ENCODE results near the gene PPP4C.
"Not testable (repeated sequence)": the region's sequence is repeated elsewhere in the genome, so short reads cannot be mapped to it uniquely, and the experiment has no call there.

PPP4C gene

DNA sequence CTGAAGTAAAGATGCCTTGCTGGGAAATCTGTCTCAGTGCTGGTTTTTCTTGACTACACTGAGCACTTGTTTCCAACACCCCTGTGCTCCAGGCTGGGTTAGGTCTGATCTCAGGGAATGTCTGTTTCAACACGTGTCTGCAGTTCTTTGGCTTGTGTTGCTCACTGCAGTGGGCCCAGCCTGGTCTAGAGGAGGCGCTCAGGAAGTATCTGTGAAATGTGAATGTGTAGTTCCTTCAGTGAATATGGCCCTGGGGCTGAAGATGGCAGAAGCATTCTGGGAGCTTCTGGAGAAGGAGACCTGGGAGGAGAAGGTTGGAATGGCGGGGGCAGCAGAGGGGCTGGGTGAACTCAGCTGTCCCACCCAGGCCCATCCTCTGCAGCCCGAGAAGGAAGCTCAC lies 28.3 kb downstream of the PPP4C start:
- DNase-seq = no peak

DNA sequence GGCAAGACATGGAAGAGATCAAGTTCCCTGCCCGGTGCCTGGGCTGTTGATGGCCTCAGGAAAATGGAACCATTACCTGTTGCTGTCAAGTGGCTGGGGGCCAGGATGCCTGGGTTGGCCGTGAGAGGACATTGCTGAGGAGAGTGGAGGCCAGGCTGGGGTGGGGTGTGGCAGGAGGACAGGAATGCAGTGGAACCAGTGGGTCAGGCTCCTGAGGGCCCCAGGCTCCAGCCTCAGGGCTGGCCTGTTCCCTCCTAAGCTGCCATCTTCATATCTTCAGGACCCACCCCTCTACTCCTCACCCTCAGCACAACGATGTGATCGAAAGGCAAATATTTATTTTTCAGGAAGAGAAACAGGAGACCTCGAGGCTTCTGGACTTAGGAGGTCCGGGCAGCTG lies 28.7 kb downstream of the PPP4C start:
- DNase-seq = no peak

DNA sequence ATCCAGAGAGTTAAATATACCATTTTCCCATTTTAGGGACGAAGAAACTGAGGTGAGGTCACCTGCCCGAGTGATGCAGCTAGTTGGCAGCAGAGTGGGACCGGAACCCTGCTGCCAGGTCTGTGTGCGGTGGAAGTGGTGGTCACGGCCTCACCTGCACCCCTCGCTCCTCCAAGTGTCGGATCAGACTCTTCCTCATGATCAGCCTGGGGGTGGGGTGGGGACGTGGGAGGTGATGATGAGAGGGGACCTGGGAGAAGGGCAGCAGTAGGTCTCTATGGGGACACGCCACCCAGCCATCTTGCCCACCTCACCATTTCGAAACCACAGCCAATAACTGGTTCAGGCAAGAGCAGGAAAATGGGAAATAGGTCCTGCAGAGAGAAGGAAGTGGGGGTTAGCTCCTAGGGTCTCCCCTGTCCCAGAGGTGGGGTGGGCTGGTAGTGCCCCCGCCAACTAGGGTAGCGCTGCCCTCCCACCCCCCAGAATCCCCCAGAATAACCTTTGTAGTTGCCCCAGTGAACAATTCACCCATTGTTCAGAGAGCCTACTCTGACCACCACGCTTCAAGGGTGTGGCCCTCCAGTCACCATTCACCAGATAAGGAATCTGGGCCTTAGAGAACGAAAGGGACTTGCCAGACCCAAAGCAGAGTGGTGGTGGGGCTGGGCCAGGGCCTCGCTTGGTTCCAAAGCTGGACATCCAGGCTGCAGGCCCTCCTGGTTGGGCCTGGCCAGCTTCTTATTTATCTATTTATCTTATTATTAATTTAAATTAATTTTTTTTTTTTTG lies 32.5 kb downstream of the PPP4C start:
- DNase-seq = no peak

DNA sequence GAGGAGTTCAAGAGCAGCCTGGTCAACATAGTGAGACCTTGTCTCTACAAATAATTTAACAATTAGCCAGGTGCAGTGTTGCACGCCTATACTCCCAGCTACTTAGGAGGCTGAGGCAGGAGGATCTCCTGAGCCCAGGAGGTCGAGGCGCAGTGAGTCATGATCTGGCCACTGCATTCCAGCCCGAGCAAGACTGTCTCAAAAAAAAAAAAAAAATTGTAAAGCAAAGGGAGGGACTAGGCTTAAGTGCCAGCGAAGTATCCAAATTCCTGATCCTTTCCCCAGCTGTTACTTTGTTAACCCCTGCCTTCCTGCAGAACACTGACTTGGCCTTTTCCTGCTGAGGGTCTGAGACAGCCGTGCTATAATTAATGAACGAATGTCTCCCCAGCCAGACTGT lies 34.9 kb downstream of the PPP4C start:
- no peak for DNase-seq

DNA sequence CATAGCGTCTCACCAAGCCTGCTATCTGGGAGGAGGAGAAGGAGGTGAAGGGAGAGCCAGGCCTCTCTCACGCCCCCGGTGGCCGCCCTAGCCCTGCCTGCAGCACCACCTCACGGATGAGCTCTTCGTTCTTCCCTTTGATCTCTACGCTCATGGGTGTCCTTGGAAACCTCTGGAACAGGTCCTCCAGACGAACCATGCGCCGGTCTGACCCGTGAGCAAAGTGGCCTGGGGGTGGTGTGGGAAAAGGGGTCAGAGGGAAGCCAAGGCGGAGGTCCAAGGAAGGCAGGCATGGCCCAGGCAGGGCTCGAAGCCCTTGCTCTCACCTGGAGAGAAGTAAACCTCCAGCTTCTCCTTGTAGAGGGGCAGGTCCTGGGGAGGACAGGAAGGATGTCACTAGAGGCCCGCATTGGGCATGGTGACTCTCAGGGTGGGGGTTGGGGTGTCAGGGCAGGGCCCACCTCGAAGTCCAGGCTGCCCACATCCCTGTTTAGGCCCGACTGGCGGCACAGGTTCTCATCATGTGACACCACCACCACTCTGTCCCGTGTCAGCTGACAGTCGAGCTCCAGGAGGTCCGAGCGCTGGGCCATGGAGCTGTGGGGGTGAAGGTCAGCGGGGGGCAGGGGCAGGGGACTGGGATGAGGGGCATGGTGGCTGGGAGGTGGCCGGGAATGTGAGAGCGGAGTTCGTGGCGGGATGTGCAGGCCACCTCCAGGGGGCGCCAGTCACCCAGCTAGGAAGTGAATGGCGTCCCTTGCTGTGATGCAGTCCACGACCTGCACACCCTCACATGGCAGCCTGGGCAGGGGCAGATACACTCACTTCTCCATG lies 36.6 kb downstream of the PPP4C start:
- peak; percentile 49 to 56 for DNase-seq

DNA sequence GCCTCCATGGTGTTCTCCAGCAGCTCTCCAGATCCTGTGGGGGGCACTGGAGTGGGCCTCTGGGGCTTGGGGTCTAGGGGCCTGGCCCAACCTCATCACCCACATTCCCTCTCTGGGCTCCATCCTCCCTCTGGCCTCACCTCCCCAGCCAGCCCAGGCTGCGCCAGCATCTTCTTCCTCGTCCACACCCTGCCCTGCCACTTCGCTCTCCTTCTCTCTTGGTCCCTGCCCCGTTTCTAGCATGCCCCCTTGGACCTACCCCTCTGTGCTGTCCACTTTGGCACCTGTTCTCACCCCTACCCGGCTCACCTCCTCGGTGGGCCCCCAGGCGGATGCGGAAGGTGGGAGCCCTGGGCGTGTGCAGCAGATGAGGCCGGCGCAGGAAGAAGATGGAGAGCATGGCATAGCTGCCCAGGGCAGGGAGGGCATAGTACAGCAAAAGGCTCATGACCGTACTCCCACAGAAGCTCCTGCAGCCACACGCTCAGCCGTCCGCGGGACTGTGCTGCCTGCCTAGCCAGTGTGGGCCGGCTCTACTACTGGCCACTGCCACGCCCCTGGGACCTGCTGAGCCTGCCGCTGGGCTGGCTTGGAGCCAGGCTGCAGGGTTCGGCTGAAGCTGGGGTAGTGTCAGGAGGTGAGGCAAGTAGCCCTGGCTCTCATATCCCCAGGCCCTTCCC lies 37.4 kb downstream of the PPP4C start, which contains the start of gene GDPD3:
TSS of gene GDPD3 (minus strand) at position 507 of the 680 bp plus-strand sequence. CDS start at position 448, 59 bp downstream.
- DNase-seq = no peak

DNA sequence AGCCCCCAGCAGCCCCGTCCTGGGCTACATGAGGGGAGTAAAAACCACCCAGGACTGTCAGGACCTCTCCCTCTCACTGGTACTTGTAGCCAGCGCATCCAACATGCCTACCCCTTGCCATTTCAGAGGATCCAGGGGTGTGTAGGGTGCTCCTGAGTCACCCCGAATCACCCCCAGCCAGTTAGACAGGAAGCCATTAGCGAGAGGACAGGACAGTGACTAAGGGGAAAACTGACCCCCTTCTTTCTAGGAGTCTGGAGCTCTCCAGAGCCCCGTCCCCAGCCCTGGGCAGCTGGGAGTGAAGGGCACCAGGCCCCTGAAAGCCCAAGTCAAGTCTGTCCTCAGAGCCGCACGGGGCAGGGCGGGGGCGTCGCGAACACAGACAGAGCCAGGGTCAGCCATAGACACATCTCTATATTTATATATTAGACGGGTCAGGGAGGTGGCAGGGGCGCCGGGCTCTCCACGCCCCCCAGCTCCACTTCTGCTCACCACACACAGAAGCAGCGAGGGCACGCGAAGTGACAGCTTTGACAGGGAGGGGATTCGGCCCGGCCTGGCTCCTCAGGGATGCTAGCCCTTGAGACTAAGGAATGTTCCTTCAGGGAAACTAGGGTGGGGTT lies 38.0 kb downstream of the PPP4C start:
- no peak for DNase-seq

DNA sequence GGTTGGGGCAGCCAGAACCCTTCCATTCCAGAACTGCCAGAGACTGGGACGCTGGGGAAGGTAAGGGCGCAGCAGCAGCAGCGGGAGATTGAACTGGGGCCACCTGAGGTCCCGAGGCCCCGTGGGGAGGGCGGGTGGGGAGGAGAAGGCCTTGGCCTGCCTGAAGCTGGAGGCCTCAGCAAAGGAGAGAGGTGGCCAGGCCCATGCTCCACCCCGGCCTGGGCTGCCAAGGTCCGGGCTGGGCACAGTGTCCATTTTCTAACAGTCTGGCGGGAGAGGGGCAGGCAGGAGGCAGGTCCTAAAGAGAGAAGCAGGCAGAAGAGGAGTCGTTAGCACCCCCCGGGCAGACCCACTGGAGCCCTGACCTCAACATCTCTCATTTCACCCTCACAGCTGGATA lies 38.6 kb downstream of the PPP4C start:
- DNase-seq = no peak

DNA sequence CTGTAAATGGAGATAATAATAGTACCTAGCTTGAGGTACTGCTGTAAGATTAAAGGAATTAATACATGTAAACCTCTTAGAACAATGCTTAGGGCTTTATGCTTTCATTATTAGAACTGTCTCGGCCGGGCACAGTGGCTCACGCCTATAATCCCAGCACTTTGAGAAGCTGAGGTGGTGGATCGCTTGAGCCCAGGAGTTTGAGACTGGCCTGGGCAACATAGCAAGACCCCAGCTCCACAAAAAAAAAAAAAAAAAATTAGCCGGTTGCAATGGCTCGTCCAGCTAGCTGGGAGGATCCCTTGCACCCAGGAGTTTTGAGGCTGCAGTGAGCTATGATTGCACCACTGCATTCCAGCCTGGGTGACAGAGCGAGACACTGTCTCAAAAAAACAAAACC lies 39.0 kb downstream of the PPP4C start:
- not testable (repeated sequence) for DNase-seq

DNA sequence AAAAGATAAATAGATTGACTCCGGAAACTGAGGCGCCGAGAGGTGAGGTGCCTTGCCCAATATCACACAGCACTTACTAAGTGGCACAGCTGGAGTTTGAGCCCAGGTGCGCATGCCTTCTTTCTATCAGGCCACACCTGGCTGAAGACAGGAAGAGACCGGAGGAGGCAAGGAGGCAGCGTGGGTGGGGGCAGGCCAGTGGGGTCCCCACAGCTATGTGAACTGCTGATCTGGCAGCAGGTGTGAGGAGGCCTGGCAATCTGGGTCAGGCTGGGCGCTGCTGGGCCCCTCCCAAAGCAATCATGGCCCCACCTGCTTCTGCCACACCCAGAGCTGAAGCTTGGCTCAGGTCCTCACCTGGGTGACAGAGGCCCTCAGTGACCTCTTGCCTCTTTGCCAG lies 39.4 kb downstream of the PPP4C start:
- peak in 1 of 2 donors; percentile 20 for DNase-seq

DNA sequence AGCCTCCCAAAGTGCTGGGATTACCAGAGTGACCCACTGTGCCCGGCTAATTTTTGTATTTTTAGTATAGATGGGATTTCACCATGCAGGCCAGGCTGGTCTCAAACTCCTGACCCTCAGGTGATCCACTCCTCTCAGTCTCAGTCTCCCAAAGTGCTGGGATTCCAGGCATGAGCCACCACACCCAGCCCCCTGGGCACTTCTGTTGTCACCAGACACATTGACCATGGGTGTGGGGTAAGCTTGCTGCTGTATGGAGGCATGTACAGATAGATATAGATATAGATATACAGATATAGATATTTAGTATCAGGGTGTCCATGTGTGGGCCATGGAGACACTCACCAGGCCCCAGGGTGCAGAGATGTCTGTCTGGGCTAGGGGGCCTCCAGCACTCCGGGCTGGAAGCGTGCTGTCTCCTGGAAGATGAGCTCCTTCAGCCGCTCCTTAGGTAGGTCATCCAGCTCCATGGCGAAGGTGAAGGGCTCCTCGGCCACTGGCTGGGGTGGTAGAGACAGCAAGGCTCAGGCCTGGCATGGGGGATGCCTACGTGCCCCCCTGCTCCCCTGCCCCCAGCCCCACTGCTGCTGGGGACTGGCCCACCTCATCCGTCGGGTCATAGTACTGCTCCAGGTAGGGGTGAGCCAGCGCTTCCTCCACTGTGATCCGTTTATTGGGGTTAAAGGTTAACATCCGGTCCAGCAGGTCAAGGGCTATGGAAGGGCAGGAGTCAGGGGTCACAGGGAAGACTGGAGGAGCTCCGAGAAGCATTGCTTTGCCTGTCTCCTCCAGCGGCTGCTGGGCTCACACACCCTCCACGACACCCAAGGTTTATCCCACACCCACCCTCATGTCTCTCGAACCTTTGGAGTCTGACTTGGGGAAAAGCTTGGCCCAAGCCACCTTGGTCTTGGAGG lies 40.8 kb downstream of the PPP4C start:
- DNase-seq = no peak

DNA sequence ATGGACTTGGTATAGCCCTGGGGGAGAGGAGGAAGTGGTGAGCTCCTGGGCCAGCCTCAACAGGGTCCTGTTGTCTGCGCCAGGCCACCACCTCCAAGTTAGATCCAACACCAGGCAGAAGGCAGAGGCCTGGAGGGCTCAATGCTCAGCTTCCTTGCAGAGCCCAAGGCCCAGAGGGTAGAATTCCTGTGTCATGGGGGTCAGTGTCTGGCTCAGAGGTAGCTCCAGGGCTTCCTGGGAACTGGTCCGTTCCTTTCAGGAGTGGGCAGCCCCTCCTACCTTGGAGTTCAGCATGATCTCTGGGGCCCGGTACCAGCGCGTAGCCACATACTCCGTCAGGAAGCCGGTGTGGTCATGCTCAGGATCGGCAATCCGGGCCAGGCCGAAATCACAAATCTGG lies 42.0 kb downstream of the PPP4C start:
- DNase-seq = no peak

DNA sequence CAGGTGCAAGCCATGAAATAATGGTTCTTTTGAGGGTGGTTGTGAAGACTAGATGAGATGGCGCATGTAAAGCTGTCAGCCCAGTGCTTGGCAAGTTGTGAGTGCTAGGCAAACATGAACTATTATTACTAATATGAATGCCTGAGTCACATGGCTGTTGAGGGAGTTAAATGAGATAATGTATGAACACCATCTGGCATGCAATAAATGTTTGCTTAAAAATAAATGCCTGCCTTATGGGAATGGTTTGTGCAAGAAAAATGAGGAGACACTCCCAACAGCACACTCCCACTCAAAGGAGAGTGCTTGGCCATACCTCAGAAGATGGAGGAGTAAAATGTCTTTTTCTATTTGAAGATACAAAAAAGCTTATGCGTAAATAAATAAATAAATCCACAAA lies 43.6 kb downstream of the PPP4C start:
- DNase-seq = no peak

DNA sequence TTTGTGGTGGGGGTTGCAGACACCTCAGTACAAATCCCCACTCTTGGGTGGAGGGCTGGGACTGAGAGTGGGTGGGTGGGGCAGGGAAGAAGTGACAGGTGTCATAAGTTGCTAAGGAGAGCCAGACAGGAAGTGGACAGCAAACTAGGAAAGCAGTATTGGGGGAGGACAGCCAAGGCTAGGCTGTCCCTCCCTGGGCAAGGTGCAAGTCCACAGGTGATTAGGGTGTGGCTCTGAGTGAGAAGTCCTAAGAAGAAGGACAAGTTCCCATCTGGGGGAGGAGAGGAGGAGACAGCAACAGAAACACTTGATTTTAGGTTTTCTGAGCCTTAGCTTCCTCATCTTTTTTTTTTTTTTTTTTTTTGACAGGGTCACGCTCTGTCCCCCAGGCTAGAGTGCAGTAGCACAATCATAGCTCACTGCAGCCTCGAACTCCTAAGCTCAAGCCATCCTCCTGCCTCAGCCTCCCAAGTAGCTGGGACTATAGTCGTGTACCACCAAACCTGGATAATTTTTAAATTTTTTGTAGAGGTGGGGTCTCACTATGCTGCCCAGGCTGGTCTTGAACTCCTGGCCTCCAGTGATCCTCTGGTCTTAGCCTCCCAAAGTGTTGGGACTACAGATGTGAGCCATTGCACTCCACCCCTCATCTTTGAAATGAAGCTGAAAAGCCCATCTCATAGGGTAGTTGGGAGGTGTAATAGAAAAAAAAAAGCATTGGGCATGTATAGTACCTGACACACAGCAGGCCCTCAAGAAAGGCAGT lies 44.7 kb downstream of the PPP4C start:
- DNase-seq = no peak

DNA sequence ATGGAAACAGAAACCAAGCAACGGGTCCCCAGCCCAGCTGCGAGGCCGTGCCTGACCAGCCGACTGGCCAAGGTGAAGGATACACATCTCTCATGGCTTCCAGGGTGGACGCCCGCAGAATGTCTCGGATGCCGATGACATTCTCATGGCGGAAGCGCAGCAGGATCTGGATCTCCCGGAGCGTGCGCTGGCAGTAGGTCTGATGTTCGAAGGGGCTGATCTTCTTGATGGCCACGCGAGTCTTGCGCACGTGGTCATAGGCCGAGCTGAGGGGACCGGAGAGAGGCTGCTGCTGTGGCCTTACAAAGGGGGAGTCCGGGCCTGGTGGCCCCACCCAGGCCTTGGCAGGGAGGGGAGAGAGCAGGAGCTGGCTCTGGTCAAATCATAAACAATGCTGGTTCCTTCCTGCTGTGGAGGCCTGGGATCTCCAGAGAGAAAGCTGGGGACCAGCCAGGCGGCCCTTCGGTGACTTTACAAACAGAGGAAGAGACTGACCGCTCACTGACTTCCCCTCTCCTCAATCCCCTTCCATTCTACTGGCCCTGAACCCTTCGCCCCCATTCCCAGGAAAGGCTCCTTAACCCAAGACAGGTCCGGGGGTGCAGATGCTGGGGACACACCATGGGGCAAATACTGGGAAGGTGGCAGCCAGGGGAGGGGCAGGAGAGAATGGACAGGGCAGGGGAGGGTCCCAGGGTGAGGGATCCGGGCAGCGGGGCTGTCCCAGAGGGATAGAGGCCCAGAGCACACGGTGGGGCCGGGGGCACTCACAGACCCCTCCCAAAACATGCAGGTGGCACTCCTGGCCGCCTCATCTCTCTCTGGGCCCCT lies 46.2 kb downstream of the PPP4C start:
- no peak for DNase-seq

DNA sequence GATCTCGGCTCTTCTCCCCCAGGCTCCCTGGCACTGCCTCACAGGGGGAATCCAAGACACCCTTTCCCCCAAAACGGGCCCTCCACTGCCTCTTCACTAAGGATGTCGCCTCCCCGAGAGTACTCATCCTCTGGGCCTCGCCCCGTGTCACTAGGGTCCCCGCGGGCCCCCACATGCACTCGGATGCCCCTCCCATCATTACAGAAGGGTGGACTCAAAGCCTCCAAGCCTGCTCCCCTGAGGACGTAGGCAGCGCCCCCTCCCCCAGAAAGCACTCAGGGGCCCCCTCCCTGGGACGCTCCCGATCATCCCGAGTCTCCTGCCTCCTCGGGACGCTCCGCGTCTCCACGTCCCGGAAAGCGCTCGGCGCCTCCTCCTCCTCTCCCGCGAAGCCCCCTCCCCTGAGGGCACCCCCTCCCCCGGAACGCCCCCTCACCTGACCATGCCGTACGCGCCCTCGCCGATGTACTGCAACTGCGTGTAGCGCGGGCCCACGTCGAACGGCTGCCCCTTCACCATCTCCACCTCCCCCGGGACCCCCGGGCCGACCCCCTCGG lies 46.9 kb downstream of the PPP4C start:
- DNase-seq = peak in 1 of 2 donors; percentile 13

DNA sequence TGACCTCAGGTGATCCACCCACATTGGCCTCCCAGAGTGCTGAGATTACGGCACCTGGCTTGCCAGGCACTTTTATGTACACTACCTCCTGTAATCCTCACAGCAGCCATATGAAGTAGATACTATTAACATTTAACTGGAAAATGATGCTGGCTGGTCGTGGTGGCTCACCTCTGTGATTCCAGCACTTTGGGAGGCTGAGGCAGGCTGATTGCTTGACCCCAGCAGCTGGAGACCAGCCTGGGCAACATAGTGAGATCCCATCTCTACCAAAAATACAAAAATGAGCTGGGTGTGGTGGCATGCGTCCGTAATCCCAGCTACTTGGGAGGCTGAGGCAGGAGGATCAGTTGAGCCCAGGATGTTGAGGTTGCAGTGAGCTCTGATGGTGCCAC lies 49.2 kb downstream of the PPP4C start:
- no peak for DNase-seq

DNA sequence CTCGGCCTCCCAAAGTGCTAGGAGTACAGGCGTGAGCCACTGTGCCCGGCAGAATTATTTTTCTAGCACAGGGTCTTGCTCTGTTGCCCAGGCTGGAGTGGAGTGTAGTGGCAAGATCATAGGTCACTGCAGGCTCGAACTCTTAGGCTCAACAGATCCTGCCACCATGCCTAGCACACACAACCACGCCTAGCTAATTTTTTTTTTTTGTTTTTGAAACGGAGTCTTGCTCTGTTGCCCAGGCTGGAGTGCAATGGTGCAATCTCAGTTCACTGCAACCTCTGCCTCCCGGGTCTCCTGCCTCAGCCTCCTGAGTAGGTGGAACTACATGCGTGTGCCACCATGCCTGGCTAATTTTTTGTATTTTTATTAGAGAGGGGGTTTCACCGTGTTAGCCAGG lies 49.9 kb downstream of the PPP4C start:
- DNase-seq = not testable (repeated sequence)

DNA sequence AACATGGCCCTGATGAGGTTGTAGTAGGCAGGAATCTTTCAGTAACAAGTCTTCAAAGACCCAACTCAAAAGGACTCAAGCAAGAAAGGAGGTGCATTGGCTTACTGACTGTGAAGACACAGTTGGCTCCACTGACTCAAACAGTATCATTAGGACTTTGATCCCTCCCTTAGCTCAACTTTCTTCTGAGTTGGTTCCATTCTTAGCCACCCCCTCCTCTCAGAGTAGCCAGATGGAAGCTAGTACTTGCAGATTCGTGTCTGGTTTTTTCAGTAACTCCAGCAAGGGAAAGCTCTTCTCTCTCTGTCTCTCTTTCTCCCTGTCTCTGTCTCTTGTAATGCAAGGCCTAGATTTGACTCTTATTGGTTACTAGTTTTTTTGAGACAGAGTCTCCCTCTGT lies 52.2 kb downstream of the PPP4C start:
- no peak for DNase-seq

All from activated CD4-positive, alpha-beta T cell treated with anti-CD3 and anti-CD28 coated beads for 4 hours (primary cell).